ENCODE measurements around the gene SDR42E1. TPM values are rescaled to one million over a fixed set of nuclear protein-coding genes. Genes with fewer than 3 reads are reported as not detected.
"Not testable (repeated sequence)": the region's sequence is repeated elsewhere in the genome, so short reads cannot be mapped to it uniquely, and the experiment has no call there.

SDR42E1 gene
- total RNA-seq, 2 donors from 2014 or later = 0.24 to 0.46 TPM

DNA sequence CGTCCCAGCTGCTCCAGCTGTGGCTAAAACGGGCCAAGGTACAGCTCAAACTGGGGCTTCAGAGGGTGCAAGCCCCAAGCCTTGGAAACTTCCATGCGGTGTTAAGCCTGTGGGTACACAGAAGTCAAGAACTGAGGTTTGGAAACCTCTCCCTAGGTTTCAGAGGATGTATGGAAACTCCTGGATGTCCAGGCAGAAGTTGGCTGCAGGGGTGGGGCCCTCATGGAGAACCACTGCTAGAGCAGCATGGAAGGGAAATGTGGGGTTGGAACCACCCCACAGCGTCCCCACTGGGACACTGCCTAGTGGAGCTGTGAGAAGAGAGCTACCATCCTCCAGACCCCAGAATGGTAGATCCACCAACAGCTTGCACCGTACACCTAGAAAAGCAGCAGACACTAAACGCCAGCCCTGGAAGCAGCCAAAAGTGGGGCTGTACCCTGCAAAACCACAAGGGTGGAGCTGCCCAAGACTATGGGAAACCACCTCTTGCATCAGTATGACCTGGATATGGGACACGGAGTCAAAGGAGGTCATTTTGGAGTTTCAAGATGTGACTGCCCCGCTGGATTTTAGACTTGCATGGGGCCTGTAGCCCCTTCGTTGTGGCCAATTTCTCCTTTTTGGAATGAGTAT, 2.2 kb downstream of the SDR42E1 start:
- no peak for DNase-seq (ENCODE audit: low spot score)
- intact Hi-C loops (cut with DNase I) = no loop called here

DNA sequence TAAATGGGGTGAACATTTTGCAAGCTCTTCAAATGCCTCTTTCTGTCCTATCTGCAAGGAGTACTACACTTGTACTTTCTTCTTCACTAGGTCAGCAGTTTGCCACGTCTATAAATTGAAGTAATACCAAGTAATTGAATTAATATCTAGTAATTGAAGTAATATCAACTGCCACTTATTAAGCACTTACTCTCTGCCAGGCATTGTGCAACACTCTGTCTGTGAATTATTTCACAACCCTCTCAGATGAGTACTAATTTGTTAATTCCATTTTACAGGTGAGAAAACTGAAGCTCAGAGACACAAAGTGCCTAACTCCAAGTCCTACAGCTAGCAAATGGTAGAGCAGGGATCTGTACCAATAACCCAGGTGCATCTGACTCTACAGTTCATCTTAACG, 4.1 kb downstream of the SDR42E1 start:
- intact Hi-C loops (cut with DNase I) = no loop called here
- no peak for DNase-seq (ENCODE audit: low spot score)

DNA sequence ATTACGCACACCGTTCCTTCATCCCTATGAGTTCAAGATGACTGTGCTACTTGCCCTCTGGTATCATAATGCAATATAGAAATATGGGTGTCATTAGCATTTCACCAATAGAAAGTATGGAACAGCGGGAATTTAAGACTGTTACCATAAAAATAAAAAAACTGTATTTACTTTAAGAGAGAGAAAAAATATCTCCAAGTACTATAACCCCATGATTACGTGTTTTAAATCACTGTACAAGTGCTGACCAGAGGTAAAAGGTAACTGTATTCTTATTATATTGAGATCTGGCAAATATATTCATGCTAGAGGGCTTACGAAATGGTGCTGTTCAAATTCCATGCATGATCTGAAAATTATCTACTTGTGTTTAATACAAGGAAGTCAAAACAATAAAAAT, 5.2 kb downstream of the SDR42E1 start:
- no peak for DNase-seq (ENCODE audit: low spot score)
- intact Hi-C loops (cut with DNase I) = no loop called here

- DNase-seq (ENCODE audit: low spot score) = no peak
- intact Hi-C loops (cut with DNase I) = no loop called here
Observed at GRCh38 chr16:82005027-82005830, 6.0 kb downstream of the SDR42E1 start.

DNA sequence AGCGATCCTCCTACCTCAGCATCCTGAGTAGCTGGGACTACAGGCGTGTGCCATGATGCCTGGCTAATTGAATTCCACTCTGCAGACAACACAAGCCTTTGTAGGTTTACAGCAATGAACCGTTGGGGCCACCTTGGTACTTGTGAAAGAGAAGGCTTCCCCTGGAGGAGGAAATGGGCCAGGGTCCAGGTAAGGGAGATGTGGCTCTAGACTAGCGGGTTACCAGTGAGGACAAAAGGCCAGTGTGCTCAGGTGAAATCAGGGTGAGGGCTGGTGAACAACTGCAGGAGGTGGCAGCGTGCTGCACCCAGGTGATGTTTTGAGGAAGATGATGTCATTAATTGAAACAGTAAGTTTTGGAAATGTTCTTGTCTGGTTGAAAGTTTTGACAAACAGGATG, 6.7 kb downstream of the SDR42E1 start:
- intact Hi-C loops (cut with DNase I) = no loop called here
- no peak for DNase-seq (ENCODE audit: low spot score)

DNA sequence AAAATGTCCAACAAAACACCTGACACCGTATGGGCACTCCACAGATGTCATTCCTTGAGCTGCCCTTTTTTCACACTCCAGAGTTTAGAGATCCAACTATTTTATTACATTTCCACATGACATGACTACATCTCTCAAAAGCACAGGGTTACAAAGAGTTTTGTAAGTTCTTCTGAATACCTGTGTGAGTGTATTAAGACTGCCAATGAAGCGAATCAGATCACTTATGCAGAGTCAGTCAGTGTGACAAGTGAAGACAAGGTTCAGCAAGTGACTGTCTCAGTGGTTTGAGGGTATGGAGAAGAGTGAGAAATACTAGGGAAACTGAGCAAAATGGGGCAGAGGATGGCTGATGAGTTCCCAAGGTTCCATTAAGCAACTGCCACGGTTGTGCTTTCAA, 8.4 kb downstream of the SDR42E1 start:
- intact Hi-C loops (cut with DNase I) = no loop called here
- no peak for DNase-seq (ENCODE audit: low spot score)

DNA sequence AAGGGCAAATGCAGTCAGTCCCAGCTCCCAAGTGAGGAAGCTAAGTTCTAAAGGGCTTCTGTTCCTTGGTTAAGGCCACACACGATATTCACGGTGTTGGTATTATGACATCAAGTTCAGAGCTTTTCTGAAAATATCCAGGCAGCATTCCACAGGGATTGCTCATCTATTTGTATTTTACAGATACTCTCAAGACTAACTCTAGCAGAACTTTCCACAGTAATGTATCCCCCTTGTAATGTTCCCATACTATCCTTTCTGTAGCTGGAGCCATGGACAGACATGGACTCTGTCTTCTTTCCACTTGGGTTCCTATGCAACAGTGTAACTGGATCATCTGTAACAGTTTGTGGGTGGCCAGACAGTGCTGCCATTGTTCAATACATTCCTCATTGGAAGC, 13.5 kb downstream of the SDR42E1 start:
- DNase-seq (ENCODE audit: low spot score) = no peak
- intact Hi-C loops (cut with DNase I) = no loop called here

DNA sequence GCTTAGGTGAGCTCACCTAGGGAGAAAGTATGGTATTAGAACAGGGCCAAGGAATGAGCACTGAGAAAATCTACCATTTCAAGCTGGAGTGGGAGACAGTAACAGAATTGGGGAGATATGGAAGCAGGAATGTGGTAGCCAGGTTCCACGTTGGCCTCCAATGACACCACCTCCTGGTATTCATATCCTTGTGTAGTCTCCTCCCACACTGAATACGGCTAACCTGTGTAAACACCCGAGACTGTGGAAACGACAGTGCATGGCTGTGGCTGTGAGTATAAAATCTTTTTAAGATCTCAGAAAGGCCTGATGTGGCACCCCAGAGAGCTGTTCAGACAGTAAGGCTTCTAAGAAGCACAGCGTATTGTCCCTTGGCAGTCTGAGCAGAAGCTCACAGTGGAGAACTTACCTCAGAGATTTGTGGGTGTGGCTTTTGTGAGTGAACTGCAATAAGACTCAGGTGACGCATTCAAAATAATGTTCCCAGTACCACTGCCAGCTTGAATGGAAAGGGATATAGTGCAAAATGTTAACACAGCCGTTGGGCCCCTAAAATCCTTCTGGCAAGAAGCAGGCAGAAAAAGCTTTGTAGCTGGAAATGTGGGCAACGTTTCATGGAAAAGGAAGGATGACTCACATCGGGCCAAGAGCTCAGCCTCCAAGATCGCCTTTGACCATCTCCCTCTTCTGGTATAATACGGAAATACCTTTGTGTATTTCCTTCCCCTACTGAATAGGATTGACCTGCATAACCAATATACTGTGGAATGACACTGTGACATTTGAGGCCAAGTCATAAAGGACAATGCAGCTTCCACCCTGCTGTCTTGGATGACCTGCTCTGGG, 14.4 kb downstream of the SDR42E1 start:
- no peak for DNase-seq (ENCODE audit: low spot score)
- intact Hi-C loops (cut with DNase I) = no loop called here

DNA sequence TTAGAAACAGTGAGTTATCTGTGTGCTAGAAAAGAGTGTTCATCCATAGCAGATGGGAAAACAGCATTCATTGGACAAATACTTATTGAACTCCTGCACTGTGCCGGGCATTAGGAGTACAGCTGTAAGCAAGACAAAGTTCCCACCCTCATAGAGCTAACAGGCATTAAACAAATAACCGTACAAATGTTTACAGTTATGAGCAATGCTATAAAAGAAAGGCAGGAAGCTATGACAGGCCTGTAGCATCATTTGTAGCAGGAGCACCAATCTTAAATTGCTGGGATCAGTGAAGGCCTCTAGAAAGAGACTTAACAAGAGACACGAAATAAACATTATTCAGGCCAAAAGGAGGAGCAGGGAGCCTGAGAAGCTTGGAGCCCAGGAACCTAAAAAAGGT, 15.6 kb downstream of the SDR42E1 start:
- intact Hi-C loops (cut with DNase I) = no loop called here

DNA sequence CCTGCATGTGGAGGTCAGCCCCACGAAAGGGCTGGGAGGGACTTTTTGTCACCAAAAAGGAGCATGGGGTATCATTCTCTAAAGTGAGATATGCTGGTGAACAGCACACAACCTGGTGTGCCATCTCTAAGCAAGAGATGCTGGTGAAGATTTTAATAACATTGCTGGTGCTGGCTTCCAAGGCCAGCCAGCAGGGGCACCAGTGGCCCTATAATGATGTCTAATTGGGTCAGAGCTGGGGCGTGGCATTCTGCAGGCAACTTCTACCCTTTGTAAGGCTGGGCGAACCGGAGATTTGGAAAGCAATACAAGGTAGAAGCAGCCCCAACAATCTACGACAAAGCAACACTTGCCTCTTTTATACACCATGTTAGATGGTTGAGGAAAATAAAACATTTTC, 16.8 kb downstream of the SDR42E1 start:
- intact Hi-C loops (cut with DNase I) = no loop called here
- no peak for DNase-seq (ENCODE audit: low spot score)

More for the DNA sequence above, 15.6 kb downstream of the SDR42E1 start:
- DNase-seq (ENCODE audit: low spot score) = no peak

DNA sequence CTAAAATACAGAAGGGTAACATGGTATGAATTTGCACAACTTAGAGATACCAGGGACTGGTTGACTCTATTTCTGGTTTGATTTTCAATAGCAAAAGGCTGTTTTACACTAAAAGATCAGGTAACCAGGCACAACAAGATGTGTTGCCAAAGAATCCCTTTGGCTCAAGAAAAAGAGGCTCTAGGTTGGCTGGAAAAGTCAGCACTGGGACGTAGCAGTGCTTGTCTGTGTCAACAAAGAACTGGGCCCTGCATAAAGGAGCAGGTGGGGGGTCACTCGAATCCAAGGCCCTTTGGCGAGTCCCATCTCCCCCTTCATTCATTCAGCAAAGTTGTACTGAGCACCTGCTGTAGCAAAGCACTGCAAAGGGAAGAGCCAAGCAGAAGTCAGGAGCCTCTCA, 18.4 kb downstream of the SDR42E1 start:
- intact Hi-C loops (cut with DNase I) = no loop called here
- no peak for DNase-seq (ENCODE audit: low spot score)

- intact Hi-C loops (cut with DNase I) = no loop called here
- no peak for DNase-seq (ENCODE audit: low spot score)
Observed at GRCh38 chr16:81987706-81988105, 23.6 kb downstream of the SDR42E1 start.

GRCh38 chr16:81987121-81987520, 24.1 kb downstream of the SDR42E1 start:
- no peak for DNase-seq (ENCODE audit: low spot score)
- intact Hi-C loops (cut with DNase I) = no loop called here

DNA sequence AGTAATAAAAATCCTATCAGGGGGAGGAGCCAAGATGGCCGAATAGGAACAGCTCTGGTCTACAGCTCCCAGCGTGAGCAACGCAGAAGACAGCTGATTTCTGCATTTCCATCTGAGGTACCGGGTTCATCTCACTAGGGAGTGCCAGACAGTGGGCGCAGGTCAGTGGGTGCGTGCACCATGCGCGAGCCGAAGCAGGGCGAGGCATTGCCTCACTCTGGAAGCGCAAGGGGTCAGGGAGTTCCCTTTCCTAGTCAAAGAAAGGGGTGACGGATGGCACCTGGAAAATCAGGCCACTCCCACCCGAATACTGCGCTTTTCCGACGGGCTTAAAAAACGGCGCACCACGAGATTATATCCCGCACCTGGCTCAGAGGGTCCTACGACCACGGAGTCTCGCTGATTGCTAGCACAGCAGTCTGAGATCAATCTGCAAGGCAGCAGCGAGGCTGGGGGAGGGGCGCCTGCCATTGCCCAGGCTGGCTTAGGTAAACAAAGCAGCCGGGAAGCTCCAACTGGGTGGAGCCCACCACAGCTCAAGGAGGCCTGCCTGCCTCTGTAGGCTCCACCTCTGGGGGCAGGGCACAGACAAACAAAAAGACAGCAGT, 33.8 kb downstream of the SDR42E1 start:
- intact Hi-C loops (cut with DNase I); DNase-seq (ENCODE audit: low spot score): not testable (repeated sequence)

DNA sequence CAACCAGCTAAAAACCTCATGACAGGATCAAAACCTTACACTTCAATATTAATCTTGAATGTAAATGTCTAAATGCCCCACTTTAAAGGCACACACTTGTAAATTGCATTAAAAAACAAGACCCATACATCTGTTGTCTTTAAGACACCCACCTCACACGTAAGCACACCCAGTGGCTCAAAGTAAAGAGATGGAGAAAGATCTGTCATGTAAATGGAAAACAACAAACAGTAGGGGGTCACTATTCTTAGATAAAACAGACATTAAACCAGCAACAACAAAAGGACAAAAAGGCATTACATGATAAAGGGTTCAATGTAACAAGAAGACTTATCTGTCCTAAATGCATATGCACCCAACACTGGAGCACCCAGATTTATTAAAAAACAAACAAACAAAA, 35.6 kb downstream of the SDR42E1 start:
- DNase-seq (ENCODE audit: low spot score) = no peak
- intact Hi-C loops (cut with DNase I) = no loop called here

- DNase-seq (ENCODE audit: low spot score) = no peak
- intact Hi-C loops (cut with DNase I) = no loop called here
Observed at GRCh38 chr16:81973737-81974136, 37.5 kb downstream of the SDR42E1 start.

GRCh38 chr16:81971853-81972252, 39.4 kb downstream of the SDR42E1 start:
- intact Hi-C loops (cut with DNase I) = no loop called here

DNA sequence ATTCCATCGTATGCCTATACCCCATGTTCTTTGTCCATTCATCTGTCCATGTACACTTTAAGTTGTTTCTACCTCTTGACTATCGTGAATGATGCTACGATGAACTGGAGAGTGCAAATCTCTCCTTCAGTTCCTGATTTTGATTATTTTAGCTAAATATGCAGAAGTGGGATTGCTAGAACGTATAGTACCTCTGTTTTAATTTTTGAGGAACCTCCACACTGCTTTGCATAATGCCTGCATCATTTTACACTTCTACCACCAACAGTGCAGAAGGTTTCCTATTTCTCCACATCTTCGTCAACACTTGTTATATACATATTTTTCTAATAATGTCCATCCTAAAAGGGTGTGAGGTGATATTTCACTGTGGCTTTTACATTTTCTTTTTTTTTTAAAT, 43.9 kb downstream of the SDR42E1 start:
- intact Hi-C loops (cut with DNase I) = loop anchor here in 1 of 2 donors (1.0 kb wide), 1 partner anchor 18 kb away; no protein-coding TSS in a partner anchor
- DNase-seq (ENCODE audit: low spot score) = no peak

More at GRCh38 chr16:81971853-81972252, 39.4 kb downstream of the SDR42E1 start:
- no peak for DNase-seq (ENCODE audit: low spot score)

GRCh38 chr16:81964808-81965207, 46.5 kb downstream of the SDR42E1 start:
- intact Hi-C loops (cut with DNase I) = no loop called here

More at GRCh38 chr16:81964808-81965207, 46.5 kb downstream of the SDR42E1 start:
- no peak for DNase-seq (ENCODE audit: low spot score)
